H1 (cell line): ENCODE results near the gene GHRL. TPM values are rescaled to one million over a fixed set of nuclear protein-coding genes. Genes with fewer than 3 reads are reported as not detected.

Source experiments
- ASH2L ChIP-seq: fragments of 200-600, 300-600 bp; sonication (generic); IDR thresholded peaks from one replicate; pipeline ENCODE4 v1.7.1; 2017; ENCODE audit warnings: low read length
- ATF3 ChIP-seq: IDR thresholded peaks from 2 replicates; pipeline ENCODE4 v1.6.1; 2011; ENCODE audit warnings: low read depth, mild to moderate bottlenecking, low read length; ENCODE audit not compliant: insufficient read depth
- BACH1 ChIP-seq: IDR thresholded peaks from 2 replicates; pipeline ENCODE4 v1.6.1; 2012; ENCODE audit warnings: low read length, improper control_type of control experiment
- CBX8 ChIP-seq: fragments of 300-800, 300-1000 bp; sonication (generic); IDR thresholded peaks from 2 replicates; pipeline ENCODE4 v1.7.1; 2016; ENCODE audit warnings: low read depth, low read length, borderline replicate concordance
- CREB1 ChIP-seq: IDR thresholded peaks from 2 replicates; pipeline ENCODE4 v1.6.1; 2012; ENCODE audit warnings: inconsistent platforms
- CTBP2 ChIP-seq: IDR thresholded peaks from 2 replicates; pipeline ENCODE4 v1.7.0; 2011; ENCODE audit warnings: borderline replicate concordance, mild to moderate bottlenecking, moderate library complexity, mixed read lengths, low read length; ENCODE audit not compliant: insufficient read depth, insufficient read length
- E2F6 ChIP-seq: IDR thresholded peaks from 2 replicates; pipeline ENCODE4 v1.6.1; 2012; ENCODE audit warnings: inconsistent platforms
- EZH2 ChIP-seq: fragments of 200-600 bp; sonication (generic); IDR thresholded peaks from 2 replicates; pipeline ENCODE4 v1.7.1; 2012; ENCODE audit warnings: low read depth, mild to moderate bottlenecking, moderate library complexity, low read length, inconsistent platforms; ENCODE audit not compliant: severe bottlenecking
- FOSL1 ChIP-seq: IDR thresholded peaks from 2 replicates; pipeline ENCODE4 v1.6.1; 2011; ENCODE audit warnings: mild to moderate bottlenecking, low read depth, low read length, moderate library complexity; ENCODE audit not compliant: insufficient read depth
- HDAC6 ChIP-seq: IDR thresholded peaks from one replicate; pipeline ENCODE4 v1.7.1; 2012; ENCODE audit warnings: low read depth, mild to moderate bottlenecking, inconsistent platforms, low read length, moderate library complexity
- JUN ChIP-seq: IDR thresholded peaks from 2 replicates; pipeline ENCODE4 v1.6.1; 2011; ENCODE audit warnings: low read depth, mild to moderate bottlenecking, improper control_type of control experiment, low read length
- JUND ChIP-seq: IDR thresholded peaks from 2 replicates; pipeline ENCODE4 v1.6.1; 2011; ENCODE audit warnings: mild to moderate bottlenecking, improper control_type of control experiment, low read length
- KDM4A ChIP-seq: IDR thresholded peaks from one replicate; pipeline ENCODE4 v1.7.1; 2012; ENCODE audit warnings: low read depth, mild to moderate bottlenecking, moderate library complexity, low read length, inconsistent platforms; ENCODE audit not compliant: severe bottlenecking
- MAFK ChIP-seq: IDR thresholded peaks from 2 replicates; pipeline ENCODE4 v1.6.1; 2012; ENCODE audit warnings: low read depth, mild to moderate bottlenecking, improper control_type of control experiment, low read length
- MAX ChIP-seq: IDR thresholded peaks from 2 replicates; pipeline ENCODE4 v1.6.1; 2012; ENCODE audit warnings: inconsistent platforms
- NRF1 ChIP-seq: IDR thresholded peaks from 2 replicates; pipeline ENCODE4 v1.6.1; 2011; ENCODE audit warnings: mild to moderate bottlenecking, low read depth, low read length, improper control_type of control experiment
- RBBP5 ChIP-seq: IDR thresholded peaks from 2 replicates; pipeline ENCODE4 v1.7.1; 2012; ENCODE audit warnings: low read depth, mild to moderate bottlenecking, inconsistent platforms, low read length, moderate library complexity, borderline replicate concordance
- RFX5 ChIP-seq: IDR thresholded peaks from 2 replicates; pipeline ENCODE4 v1.6.1; 2011; ENCODE audit warnings: low read depth, low read length, improper control_type of control experiment, borderline replicate concordance
- SAP30 ChIP-seq: fragments of 300-600 bp; sonication (generic); IDR thresholded peaks from 2 replicates; pipeline ENCODE4 v1.7.1; 2012; ENCODE audit warnings: low read length, moderate library complexity, mild to moderate bottlenecking, inconsistent platforms; ENCODE audit not compliant: insufficient read depth, insufficient replicate concordance
- SIX5 ChIP-seq: IDR thresholded peaks from 2 replicates; pipeline ENCODE4 v1.6.1; 2011; ENCODE audit warnings: mild to moderate bottlenecking, low read depth, low read length
- SP1 ChIP-seq: IDR thresholded peaks from 2 replicates; pipeline ENCODE4 v1.6.1; 2011; ENCODE audit warnings: low read depth, low read length
- SP2 ChIP-seq: IDR thresholded peaks from 2 replicates; pipeline ENCODE4 v1.6.1; 2012; ENCODE audit warnings: mild to moderate bottlenecking, low read length, inconsistent platforms
- SRF ChIP-seq: IDR thresholded peaks from 2 replicates; pipeline ENCODE4 v1.6.1; 2011; ENCODE audit warnings: mild to moderate bottlenecking, low read depth, low read length, moderate library complexity
- TEAD4 ChIP-seq: IDR thresholded peaks from 2 replicates; pipeline ENCODE4 v1.6.1; 2012; ENCODE audit warnings: low read depth, low read length, inconsistent platforms, mixed read lengths
- polyA plus RNA-seq, 7 experiments: library from polyadenylated mRNA; depleted of rRNA in 3 of 7; stranded (reverse) in 5 of 7; unstranded in 2 of 7; fragments of >200 nt in 5 of 7; fragments of 200-250 nt in 2 of 7; gene quantifications; 1 replicate in 5 of 7; 2 replicates in 1 of 7; 4 replicates in 1 of 7; pipeline versions ENCODE4 v1.2.1 to v1.2.3, GENCODE V29; 2011 to 2013; ENCODE audit warnings: missing spikeins in 2 of 7, mixed read lengths in 2 of 7
- total RNA-seq: library from RNA; stranded (reverse); fragmentation: NEBNext Ultra II Directional; extraction: Animal tissue kit (Norgen Biotek cat#: 25700); gene quantifications from 2 replicates; pipeline ENCODE4 v1.2.1, GENCODE V29; 2021

Gene GHRL
- total and polyA plus RNA-seq, 2 of the 8 experiments (the other 6 are each of a cell fraction or from before 2014, with no cell fraction given), result 0.32 to 0.35 TPM

GRCh38 chr3:10248984-10249748 lies 43.6 kb downstream of the GHRL start (continued):
- TF ChIP-seq CTBP2 (no peak), KDM4A (peak; percentile 69), NRF1 (no peak), HDAC6 (no peak), JUND (no peak), MAFK (no peak), SP2 (no peak), EZH2 (no peak), ATF3 (no peak), RBBP5 (no peak), JUN (no peak), FOSL1 (no peak), CREB1 (no peak), TEAD4 (no peak), SP1 (no peak), SIX5 (no peak), SRF (no peak), E2F6 (peak; percentile 49), ASH2L (no peak), BACH1 (no peak), SAP30 (peak; percentile 83), MAX (peak; percentile 26; the same call in 1 of the 2 replicates), RFX5 (no peak), CBX8 (no peak)
